ENCODE results near the gene LARGE2.

The LARGE2 gene

DNA sequence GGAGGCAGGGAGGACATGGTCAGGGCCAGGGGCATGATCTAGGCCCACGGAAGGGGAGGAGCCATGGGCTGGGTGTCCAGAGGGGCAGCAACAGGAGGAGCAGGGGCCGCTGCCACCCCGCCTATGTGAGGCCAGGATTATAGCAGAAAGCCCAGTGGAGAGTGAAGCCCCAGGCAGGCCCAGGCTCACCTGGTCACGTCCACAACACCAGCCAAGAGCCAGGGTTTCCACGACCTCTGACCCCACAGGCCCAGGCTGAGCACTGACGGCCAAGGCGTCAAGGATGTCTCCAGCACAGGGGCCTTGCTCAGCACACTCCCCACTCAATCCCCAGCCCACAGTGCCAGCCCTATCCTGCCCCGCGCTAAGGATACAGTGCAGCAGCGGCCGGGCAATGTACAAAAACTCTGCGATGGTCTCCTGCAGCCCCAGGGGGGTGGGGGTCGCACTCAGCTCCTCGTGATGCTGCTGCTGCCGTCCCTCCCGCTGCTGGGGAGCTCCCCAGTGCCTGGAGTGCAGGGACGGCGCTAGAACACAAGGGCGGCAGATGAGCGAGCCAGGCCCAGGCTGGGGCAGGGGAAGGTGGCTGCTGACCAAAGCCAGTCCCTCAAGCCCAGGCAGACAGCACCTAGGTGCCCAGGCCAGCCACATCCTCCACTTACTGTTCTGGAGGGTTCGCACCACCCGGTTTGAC is 8.4 kb upstream of the LARGE2 start:
- no peak for DNase-seq (ENCODE audit: extremely low read depth in 1 of 2, low read depth in 1 of 2)

DNA sequence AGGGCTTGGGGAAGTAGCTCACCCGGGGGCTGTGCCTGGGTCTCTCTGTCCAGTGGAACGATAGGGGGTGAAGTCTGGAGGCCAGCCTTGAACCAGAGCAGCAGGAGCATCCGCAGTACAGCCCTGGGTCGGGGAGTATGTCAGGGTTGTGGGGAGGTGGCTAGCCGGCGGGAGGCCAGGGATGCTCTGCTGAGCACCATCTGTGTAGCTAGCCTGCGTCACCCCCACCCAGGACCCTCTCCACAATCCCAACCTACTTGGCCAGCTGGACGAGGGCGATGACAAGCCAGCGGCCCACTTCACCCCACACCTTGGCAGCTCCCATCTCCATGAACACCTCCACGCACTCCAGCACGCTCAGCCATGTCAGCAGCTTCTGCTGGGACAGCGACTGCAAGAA is 7.0 kb upstream of the LARGE2 start:
- no peak for DNase-seq (ENCODE audit: extremely low read depth in 1 of 2, low read depth in 1 of 2)

DNA sequence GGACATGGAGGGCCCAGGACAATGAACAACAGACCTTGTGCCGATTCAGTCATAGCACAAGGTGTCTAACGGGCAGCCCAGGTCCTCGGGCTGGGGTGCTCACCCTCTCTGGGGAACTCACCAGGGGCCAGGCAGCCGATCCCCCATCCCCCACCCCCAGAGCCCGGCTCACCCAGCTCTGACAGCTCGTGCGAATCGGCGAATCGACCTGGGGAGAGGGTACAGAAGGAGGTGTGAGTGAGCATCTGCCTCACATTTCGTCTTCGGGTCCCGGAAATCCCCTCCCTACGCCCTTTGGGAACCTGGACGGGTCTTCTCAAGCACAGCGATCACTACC is 5.2 kb upstream of the LARGE2 start:
- DNase-seq (ENCODE audit: extremely low read depth in 1 of 2, low read depth in 1 of 2): no peak

DNA sequence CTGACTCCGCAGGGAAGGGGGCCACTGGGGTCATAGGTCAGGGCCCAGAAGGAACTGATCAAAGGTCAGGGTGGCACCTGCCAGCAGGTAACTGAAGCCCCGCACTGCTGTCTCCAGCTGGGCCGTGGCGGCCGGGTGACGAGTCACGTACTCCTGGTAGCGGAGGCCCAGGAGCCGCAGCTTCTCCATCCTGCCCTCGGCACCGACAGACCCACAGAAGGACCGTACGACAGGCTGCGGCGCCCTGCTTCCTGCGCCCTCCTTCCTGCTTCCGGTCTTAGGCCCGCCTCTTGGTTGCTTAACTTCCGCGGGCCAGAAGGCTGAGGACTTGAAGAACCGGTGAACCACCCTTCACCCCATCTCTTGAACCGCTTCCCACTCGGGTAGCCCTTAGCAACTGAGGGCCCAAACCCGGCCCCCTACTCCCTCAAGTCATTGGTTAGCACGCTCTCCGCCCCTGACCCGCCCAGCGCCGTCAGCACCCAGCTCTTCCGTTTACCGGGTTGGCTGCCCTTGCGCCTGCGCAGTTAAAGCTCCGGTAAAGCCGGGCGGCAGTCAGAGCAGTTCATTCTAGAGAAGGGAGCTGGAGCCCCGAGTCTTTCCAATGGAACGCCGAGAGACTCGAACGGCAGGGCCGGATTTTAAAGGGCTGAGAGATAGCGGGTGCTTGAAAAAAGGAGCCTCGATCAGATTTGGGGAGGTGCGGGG is 4.7 kb upstream of the LARGE2 start, which contains the start of gene PEX16:
Gene PEX16 (minus strand): TSS at position 255 of the 708 bp plus-strand sequence. CDS start 66 bp downstream, at position 189.
- peak; percentile 86 to 88 for DNase-seq (ENCODE audit: extremely low read depth in 1 of 2, low read depth in 1 of 2)

DNA sequence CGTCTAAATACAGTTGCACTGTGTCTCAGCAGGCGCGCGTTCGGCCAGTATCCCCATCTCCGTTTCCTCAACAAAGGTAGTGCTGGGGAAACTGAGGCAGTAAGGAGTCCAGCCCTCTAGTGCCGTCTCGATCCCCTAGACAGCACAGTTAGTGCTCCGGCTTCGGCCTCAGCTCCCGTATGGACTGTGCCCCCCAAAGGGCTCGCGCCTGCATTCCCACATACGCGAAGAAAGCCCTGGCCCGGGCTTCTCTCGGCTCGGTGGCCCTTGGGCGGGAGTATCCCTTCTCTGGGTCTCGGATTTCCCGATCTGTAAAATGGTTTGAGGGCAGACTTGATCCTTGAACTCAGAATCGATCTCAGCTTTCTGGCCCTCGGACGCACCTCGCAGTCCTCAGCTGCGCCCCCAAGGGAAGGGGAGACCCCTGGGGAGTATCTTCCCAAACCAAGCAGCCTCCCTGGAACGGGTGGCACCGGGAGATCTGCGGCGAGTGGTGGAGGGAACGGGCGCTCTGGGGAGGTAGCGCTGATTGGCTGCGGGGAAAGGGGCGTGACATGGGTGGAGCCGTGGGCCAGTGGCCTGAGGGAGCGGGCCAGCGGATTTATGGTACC is 4.0 kb upstream of the LARGE2 start:
- peak in 1 of 2 donors; percentile 40 for DNase-seq (ENCODE audit: extremely low read depth in 1 of 2, low read depth in 1 of 2)

DNA sequence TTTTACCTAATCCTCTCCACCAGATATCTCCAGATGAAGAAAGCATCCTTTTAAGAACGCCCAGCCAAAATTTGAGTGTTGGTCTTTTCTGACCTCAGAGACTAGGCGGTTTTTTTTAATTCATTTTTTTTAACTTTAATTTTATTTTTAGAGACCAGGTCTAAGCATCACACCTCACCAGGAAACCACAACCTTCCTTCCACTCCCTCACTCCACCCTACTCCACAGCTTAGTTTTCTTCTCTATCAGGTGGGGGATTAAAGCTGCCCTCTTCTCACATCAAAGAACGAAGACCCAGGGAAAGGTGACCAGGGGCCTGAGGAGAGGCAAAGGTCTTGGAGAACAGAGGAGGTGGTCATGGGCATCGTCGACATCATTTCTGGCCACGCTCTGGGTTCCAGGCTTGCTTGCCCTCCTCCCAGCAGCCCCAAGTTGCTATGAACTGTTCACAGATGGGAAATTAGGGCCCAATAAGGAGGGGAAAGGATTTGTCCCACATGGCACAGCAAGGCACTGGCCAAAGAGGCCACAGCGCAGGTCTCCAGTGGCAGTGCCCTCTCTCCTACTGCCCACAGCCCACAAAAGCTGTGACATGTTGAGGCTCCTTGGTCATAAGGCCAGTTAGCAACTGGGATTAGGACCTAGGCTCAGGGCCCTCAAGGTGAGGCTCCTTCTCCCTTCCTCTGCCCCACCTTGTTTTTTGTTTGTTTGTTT is 3.3 kb upstream of the LARGE2 start:
- DNase-seq (ENCODE audit: extremely low read depth in 1 of 2, low read depth in 1 of 2): no peak

DNA sequence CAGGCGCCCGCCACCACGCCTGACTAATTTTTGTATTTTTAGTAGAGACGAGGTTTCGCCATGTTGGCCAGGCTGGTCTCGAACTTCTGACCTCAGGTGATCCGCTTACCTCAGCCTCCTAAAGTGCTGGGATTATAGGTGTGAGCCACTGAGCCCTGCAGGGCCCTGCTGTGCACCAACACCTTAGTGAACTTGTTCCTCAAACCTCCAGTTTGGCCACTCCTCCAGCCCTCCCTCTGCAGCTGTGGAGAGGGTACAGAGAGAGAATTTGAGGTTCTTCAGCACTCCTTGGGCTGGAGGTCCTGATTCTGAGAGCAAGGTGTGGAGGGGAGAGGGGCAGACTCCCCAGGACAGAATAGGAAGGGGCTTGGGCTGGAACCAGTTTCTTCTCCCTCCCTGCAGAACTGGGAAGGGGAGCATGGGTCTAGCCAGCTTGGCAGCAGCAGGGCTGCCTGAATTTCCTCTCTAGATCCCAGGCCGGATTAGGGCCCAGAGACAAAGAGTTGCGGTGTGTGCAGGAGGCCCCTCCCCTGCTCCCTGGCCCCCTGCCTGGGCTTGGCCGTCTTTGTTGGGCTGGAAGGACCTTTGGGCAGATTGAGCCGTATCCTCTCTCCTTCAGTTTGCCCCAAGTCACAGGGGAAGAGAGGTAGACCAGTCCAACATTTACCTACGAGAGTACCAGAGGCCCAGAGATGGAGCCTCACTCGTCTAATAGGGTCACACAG is 2.5 kb upstream of the LARGE2 start:
- DNase-seq (ENCODE audit: extremely low read depth in 1 of 2, low read depth in 1 of 2): no peak

DNA sequence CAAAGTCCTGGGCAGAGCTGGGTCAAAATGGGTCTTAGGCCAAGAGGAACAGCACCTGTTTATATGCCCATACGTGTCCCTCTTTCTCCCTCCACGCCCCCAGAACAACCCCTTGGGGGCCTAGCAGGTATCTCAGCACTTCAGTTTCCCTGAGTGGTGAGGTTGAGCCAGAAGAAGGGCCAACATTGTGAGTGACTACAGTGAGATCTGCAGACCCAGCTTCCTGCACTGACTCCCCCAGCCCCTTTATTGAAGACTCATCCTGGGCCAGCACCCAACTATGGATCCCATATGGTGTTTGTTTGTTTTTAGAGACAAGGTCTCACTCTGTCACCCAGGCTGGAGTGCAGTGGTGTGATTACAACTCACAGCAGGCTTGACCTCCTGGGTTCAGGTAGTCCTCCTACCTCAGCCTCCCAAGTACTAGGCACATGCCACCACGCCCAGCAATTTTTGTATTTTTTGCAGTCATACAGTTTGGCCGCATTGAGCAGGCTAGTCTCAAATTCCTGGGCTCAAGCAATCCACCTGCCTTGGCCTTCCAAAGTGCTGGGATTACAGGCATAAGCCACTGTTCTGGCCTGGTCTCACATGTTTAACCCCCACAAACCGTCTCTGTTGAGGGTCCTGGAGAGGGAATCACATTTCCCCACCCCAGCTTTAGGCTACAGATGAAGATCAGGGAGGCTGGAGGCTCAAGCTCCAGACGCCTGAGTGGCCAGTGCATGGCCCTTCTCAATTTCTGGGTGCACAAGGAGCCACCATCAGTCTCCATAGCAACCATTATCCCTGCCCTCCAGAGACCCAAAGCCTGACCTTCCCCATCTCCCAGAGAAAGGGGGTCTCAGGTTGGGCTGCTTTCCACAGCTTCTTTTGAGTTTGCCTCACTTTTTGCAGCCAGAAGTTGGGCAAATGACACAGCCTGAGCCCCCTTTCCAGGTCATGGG is 1.7 kb upstream of the LARGE2 start:
- no peak for DNase-seq (ENCODE audit: extremely low read depth in 1 of 2, low read depth in 1 of 2)

DNA sequence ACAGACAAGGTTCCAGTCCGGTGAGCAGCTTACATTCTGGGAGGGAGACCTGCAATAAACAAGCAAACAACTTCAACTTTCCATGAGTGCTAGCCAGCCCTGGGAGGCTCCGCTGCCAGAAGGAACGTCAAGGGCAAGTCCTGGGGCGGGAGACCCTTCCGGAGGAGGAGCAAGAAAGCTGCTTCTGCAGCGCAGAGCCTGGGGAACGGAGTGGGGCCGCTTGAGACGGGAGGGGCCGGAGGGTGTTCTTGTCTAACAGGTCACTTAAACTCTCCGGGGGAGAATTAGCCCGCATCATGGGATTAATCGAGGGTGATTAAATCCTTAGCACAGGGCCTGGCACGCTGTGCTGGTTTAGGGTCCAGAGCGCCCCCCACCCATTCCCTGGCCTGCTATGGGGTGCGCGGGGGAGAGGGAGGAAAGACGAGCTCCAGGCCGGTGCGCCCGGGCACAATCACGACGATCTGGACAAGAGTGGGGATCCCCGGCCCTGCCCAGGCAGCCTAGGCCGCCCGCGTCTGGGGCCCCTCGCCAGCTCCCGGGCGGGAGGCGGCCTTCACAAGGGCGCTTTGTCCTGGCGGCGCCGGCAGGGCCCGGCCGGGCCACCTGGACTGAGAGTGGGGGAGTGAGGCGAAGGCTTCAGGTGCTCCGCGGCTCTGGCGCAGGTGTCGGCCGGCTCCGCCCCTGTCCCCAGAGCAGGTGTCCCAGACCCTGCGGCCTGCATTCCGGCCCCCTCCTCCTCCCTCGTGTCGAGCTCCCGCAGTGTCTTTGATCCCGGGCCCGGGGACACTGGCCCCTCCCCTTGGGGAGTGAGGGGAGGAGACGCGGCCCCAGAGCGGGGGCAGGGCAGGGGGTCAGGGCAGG is 663 bp upstream of the LARGE2 start:
- DNase-seq (ENCODE audit: extremely low read depth in 1 of 2, low read depth in 1 of 2): no peak

DNA sequence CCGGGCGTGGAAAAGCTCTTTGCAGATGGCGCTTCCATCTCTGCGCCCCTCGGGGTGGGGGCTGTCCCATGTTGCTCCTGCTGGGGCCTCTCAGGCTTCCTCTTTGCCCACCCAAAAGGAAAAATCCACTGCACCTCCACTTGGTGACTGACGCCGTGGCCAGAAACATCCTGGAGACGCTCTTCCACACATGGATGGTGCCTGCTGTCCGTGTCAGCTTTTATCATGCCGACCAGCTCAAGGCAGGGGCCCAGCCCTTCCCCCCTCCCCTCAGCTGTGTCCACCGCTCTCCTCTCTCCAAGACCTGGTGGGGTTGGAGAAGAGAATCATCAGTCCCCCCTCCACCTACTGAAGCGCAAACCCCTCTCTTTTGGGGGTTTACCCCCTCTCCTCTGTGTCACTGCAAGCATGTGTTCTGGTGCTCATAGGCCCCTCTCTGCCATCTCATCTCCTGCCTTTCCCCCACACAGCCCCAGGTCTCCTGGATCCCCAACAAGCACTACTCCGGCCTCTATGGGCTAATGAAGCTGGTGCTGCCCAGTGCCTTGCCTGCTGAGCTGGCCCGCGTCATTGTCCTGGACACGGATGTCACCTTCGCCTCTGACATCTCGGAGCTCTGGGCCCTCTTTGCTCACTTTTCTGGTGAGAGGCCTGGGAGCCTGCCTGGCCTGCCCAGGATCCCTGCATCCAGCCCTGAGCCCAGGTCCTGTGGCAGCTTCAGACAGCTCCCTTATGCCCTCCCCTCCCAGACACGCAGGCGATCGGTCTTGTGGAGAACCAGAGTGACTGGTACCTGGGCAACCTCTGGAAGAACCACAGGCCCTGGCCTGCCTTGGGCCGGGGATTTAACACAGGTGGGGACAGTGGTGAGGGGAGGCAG is 1.8 kb downstream of the LARGE2 start:
- no peak for DNase-seq (ENCODE audit: extremely low read depth in 1 of 2, low read depth in 1 of 2)

DNA sequence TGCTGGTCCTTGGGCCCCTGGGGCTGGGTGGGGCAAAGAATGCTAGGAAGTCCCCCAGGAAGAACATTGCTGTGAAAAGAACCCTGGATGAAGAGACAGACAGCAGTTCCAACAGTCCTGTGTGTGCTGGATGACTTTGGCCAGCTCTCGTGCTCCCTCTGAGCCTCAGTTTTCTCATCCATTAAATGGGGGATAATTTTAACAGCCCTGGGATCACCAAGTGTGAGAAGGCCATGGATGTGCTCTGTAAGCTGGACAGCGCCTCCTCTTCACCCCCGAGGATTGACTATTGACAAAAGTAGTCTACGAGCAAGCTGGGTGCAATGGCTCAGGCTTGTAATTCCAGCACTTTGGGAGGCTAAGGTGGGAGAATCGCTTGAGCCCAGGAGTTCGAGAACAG is 2.5 kb downstream of the LARGE2 start:
- no peak for DNase-seq (ENCODE audit: extremely low read depth in 1 of 2, low read depth in 1 of 2)

DNA sequence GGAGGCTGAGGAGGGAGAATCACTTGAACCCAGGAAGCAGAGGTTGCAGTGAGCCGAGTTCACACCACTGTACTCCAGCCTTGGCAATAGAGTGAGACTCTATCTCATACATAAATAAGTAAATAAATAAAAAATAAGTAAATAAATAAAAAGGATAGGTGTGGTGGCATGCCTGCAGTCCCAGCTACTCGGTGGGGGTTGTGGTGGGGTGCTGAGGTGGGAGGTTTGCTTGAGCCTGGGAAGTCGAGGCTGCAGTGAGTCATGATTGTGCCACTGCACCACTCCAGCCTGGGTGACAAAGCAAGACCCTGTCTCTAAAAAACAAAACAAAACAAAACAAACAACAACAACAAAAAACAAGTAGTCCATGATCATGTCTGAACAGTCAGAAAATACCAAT is 3.1 kb downstream of the LARGE2 start:
- DNase-seq (ENCODE audit: extremely low read depth in 1 of 2, low read depth in 1 of 2): no peak

DNA sequence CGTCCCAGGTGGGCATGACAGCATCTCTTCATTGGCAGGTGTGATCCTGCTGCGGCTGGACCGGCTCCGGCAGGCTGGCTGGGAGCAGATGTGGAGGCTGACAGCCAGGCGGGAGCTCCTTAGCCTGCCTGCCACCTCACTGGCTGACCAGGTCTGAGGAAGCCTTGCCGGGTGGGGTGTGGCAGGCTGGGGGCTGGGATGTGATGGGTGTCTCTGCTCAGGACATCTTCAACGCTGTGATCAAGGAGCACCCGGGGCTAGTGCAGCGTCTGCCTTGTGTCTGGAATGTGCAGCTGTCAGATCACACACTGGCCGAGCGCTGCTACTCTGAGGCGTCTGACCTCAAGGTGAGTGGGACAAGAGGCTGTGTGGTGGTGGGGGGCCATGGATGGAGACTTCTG is 3.5 kb downstream of the LARGE2 start:
- DNase-seq (ENCODE audit: extremely low read depth in 1 of 2, low read depth in 1 of 2): no peak

DNA sequence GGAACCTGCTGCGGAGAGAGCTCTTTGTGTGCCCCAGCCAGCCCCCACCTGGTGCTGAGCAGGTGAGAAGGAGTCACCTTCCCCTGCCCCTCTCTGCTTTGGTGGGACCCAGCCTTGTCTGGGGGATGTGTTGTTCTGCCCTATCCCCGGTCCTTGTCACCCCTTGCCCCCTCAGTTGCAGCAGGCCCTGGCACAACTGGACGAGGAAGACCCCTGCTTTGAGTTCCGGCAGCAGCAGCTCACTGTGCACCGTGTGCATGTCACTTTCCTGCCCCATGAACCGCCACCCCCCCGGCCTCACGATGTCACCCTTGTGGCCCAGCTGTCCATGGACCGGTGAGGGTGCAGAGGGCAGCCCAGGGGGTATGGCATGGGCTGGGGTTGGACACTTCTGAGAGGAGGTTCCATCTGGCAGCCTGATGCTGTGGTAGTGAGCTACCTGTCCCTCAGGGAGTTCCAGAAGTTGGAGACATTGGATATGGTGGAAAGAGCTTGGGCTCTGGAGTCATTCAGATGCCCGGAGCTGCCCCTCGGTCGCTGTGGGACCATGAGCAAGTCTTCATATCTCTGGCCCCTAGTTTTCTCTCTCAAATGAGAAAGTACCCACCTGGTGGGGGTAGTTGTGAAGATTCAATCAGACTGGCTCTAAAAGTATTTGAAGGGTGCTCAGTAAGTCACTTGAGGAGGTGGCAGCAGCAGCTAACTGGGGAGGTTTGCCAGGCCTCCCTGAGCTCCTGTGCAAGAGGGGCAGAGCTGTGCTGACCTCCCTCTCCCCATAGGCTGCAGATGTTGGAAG is 4.3 kb downstream of the LARGE2 start:
- DNase-seq (ENCODE audit: extremely low read depth in 1 of 2, low read depth in 1 of 2): no peak

DNA sequence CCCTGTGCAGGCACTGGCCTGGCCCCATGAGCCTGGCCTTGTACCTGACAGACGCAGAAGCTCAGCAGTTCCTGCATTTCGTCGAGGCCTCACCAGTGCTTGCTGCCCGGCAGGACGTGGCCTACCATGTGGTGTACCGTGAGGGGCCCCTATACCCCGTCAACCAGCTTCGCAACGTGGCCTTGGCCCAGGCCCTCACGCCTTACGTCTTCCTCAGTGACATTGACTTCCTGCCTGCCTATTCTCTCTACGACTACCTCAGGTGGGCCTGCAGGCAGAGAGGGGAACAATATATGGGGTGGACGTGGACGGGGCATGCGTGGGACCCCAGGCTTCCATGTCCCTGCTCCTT is 4.9 kb downstream of the LARGE2 start:
- no peak for DNase-seq (ENCODE audit: extremely low read depth in 1 of 2, low read depth in 1 of 2)

DNA sequence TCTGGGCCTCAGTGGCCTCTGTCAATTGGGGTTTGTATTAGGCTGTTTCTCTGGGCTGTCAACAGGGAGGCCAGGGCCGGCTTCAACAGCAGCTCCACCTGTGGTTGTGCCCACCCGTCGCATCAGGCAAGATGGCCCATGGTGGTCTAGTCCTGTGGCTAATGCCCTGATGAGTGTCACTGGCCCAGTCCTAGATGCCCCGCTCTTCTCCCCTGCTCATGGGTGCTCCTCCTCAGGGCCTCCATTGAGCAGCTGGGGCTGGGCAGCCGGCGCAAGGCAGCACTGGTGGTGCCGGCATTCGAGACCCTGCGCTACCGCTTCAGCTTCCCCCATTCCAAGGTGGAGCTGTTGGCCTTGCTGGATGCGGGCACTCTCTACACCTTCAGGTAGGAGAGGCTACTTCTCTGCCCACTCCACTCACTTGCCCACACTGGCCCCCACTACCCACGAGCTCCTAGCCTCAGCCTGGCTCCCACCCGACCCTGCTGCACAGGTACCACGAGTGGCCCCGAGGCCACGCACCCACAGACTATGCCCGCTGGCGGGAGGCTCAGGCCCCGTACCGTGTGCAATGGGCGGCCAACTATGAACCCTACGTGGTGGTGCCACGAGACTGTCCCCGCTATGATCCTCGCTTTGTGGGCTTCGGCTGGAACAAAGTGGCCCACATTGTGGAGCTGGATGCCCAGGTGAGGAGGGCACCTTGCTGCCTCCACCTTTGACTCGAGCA is 5.4 kb downstream of the LARGE2 start:
- DNase-seq (ENCODE audit: extremely low read depth in 1 of 2, low read depth in 1 of 2): no peak

All from activated CD8-positive, alpha-beta memory T cell treated with anti-CD3 and anti-CD28 coated beads for 1 hour (primary cell).